Left lung (tissue), 10 donors: ENCODE measurements around the gene TKTL2. TPM values are rescaled to one million over a fixed set of nuclear protein-coding genes. Genes with fewer than 3 reads are reported as not detected.

ENCODE experiments used
- ATAC-seq: fragments of 200-7000 bp; cut with Tn5 transposase; one replicate; pipeline ENCODE4 v1.9.1; 2020; ENCODE audit warnings: moderate library complexity
- DNase-seq, 4 donors: peaks; one replicate each; pipeline ENCODE4 v3.0.0-alpha.2; 2013 to 2020
- H3K27ac ChIP-seq, 2 donors: fragments of 200-600 bp; sonication (generic) in 1 of 2; one replicate each; pipeline versions ENCODE4 v1.5.0 to v1.8.0; 2020 to 2021
- H3K27me3 ChIP-seq, 2 donors: fragments of 200-600 bp; sonication (generic) in 1 of 2; one replicate each; pipeline versions ENCODE4 v1.5.0 to v1.8.0; 2020 to 2021
- H3K36me3 ChIP-seq, 2 donors: fragments of 200-600 bp; sonication (generic) in 1 of 2; one replicate each; pipeline versions ENCODE4 v1.5.0 to v1.8.0; 2020 to 2021
- H3K4me1 ChIP-seq, 2 donors: fragments of 200-600 bp; one replicate each; pipeline ENCODE4 v1.8.0; 2021
- H3K4me3 ChIP-seq, 2 donors: fragments of 200-600 bp; sonication (generic) in 1 of 2; one replicate each; pipeline versions ENCODE4 v1.5.0 to v1.8.0; 2020 to 2021; ENCODE audit warnings: mild to moderate bottlenecking in 1 of 2
- H3K9me3 ChIP-seq, 2 donors: fragments of 200-600 bp; sonication (generic) in 1 of 2; one replicate each; pipeline versions ENCODE4 v1.5.0 to v1.8.0; 2020 to 2021
- intact Hi-C, 2 donors: fragments of 100-400 bp; cut with DNase I; formaldehyde crosslinking; loops; one replicate each; pipeline versions ENCODE4 v1.11.2 to v1.14.2; 2022
- polyA plus RNA-seq, 6 donors: library from polyadenylated mRNA; unstranded; fragments of 120-200 nt; gene quantifications; one replicate each; pipeline ENCODE4 v1.2.1, GENCODE V29; 2013; ENCODE audit not compliant: insufficient read length in 6 of 6
- total RNA-seq, 2 donors: library from RNA; stranded (reverse); fragmentation: NEBNext Ultra II Directional; extraction: Animal tissue kit (Norgen Biotek cat#: 25700); gene quantifications; one replicate each; pipeline ENCODE4 v1.2.1, GENCODE V29; 2021
- TF ChIP-seq, protein P1 (sequence below), 2 donors: fragments of 200-600 bp; sonication (generic) in 1 of 2; IDR thresholded peaks; one replicate each; pipeline versions ENCODE4 v1.5.0 to v1.8.0; 2021; ENCODE audit warnings: antibody characterized with exemption in 2 of 2
- donor health status: DM: no; HTN: yes; CAD: no.
- donor health status: DM: no; HTN: no; CAD: no.

Gene TKTL2
- total and polyA plus RNA-seq, 8 donors, result 0.06 TPM; not detected in 7

DNA sequence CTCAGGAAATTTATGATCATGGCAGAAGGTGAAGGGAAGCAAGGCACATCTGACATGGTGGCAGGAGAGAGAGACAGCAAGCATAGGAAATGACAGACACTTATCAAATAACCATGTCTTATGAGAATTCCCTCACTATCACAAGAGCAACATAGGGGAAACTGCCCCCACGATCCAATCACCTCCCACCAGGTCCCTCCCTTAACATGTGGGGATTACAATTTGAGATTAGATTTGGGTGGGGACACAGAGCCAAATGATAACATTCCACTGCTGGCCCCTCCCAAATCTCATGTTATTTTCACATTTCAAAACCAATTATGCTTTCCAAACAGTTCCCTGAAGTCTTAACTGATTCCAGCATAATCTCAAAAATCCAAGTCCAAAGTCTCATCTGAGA, 12.8 kb upstream of the TKTL2 start:
- Histone ChIP-seq H3K9me3 (no peaks in the 10 kb centered on the region), H3K4me1 (peaks cover 0 to 8% of the 10 kb centered on the region in 2 donors), H3K36me3 (no peaks in the 10 kb centered on the region), H3K4me3 (no peak overlapping the region), H3K27me3 (no peaks in the 10 kb centered on the region), H3K27ac (no peak overlapping the region)
- DNase-seq, result no peak
- TF ChIP-seq, protein P1, sequence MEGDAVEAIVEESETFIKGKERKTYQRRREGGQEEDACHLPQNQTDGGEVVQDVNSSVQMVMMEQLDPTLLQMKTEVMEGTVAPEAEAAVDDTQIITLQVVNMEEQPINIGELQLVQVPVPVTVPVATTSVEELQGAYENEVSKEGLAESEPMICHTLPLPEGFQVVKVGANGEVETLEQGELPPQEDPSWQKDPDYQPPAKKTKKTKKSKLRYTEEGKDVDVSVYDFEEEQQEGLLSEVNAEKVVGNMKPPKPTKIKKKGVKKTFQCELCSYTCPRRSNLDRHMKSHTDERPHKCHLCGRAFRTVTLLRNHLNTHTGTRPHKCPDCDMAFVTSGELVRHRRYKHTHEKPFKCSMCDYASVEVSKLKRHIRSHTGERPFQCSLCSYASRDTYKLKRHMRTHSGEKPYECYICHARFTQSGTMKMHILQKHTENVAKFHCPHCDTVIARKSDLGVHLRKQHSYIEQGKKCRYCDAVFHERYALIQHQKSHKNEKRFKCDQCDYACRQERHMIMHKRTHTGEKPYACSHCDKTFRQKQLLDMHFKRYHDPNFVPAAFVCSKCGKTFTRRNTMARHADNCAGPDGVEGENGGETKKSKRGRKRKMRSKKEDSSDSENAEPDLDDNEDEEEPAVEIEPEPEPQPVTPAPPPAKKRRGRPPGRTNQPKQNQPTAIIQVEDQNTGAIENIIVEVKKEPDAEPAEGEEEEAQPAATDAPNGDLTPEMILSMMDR (IDR thresholded peaks at IDR 0.05), result no peak
- intact Hi-C loops, result loop anchor here in 1 of 2 donors (5.0 kb wide), 1 partner anchor 61 kb away; no protein-coding TSS in a partner anchor
- ATAC-seq, result no peak

DNA sequence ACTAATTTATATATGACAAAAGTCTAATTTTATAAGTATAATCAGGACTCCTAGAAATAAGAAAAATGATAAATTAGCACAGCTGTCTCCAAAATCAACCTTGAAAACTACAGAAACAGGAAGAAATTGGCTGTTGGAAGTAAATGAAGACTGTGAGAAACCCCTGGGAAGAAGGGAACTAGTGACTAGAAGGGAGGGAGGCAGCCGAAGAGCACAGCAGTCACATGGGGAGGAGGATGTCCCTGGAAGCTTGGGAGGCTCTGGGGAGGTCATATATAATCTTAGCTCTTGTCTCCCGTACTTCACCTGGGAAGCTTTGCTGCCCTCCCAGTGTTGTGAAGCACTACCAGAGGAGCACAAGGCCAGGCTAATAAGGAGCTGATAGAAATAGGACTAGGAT, 12.0 kb upstream of the TKTL2 start:
- H3K4me1 ChIP-seq, result peaks cover 0 to 8% of the 10 kb centered on the region in 2 donors
- no peak overlapping the region for H3K27ac ChIP-seq
- no peaks in the 10 kb centered on the region for H3K27me3 ChIP-seq
- no peak for DNase-seq
- intact Hi-C loops, result loop anchor here in 1 of 2 donors (5.0 kb wide), 1 partner anchor 62 kb away; no protein-coding TSS in a partner anchor
- no peak overlapping the region for H3K4me3 ChIP-seq
- ATAC-seq, result no peak
- no peaks in the 10 kb centered on the region for H3K36me3 ChIP-seq
- TF ChIP-seq, protein P1 (IDR thresholded peaks at IDR 0.05), result no peak
- H3K9me3 ChIP-seq, result no peaks in the 10 kb centered on the region

DNA sequence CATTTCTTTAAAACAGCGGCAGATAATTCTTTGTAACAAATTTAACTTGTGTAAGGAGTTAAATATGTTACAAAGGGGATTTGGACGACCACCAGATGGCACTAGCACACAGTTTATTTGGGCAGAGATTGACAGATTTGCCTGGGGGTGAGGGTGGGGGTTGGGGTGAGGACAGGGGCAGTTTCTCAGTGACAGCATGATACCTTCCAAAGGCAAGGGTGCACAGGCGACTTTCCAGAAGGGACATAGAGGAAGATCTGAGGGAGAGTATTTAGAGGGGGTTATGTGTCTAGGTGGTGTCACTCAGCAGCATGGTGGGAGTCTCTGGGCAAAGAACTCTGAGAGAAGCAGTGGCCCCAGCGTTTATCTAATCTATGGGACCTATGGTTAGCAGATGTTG, 11.4 kb upstream of the TKTL2 start:
- no peak overlapping the region for H3K4me3 ChIP-seq
- no peak overlapping the region for H3K27ac ChIP-seq
- peaks cover 0 to 8% of the 10 kb centered on the region in 2 donors for H3K4me1 ChIP-seq
- DNase-seq, result peak in 2 of 4 donors; percentile 30 to 54
- H3K27me3 ChIP-seq, result no peaks in the 10 kb centered on the region
- peak; percentile 67 for ATAC-seq
- H3K36me3 ChIP-seq, result no peaks in the 10 kb centered on the region
- H3K9me3 ChIP-seq, result no peaks in the 10 kb centered on the region
- intact Hi-C loops, result loop anchor here in 1 of 2 donors (5.0 kb wide), 1 partner anchor 62 kb away; no protein-coding TSS in a partner anchor
- TF ChIP-seq, protein P1 (IDR thresholded peaks at IDR 0.05), result peak; percentile 9 to 31

DNA sequence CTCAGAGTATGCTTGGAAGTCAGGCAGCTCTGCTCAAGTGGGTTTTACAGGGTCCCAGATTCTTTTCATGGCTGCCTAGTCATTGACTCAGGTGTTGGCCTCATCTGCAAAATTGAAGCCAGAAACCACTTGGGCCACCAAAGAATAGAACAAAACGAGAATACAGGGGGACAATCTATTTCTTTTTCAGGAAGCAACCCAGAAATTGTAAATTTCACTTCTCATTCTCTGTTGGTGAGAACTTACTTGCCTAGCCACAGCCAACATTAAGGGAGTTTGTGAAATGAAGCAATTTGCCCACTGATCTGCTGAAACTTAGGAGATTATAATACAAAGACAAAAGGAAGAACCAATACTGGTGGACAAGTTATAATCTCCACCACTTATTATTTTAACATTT, 8.6 kb upstream of the TKTL2 start:
- Histone ChIP-seq H3K9me3 (no peaks in the 10 kb centered on the region), H3K36me3 (no peaks in the 10 kb centered on the region), H3K4me3 (no peak overlapping the region), H3K4me1 (peaks cover 0 to 8% of the 10 kb centered on the region in 2 donors), H3K27me3 (no peaks in the 10 kb centered on the region), H3K27ac (peak overlapping the region in 1 of 2 donors; percentile 40)
- intact Hi-C loops, result no loop called here
- TF ChIP-seq, protein P1 (IDR thresholded peaks at IDR 0.05), result no peak
- DNase-seq (no peak), ATAC-seq (no peak)

DNA sequence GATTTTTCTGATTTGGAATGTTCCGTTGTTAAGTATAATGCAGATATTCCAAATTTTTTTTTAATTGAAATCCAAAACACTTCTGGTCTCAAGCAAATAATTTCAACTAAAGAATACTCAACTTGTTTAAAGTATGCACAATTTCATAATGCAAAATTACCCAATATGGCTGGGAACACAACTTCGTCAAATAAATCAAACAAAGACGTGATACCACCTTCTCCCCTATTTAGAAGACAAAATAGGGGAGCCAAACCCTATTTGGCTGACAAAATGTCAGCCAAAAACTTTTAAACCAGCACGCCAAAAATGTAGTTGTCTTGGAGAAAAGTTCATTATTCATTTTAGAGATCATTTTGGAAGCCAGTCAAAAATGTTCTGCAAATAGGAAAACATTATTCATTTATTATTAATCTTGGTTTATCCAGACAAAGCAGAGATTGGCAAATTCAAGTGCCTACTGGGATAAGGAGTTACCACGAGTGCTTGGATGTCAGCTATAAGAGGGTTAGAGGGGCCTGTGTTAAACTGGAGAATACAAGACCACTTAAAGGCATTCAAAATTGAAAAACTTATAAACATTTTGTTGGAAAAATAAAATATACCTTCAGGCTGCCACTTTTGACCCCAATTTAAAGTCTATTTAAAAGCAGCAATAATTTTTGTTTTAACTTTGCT, 3.3 kb upstream of the TKTL2 start:
- H3K9me3 ChIP-seq, result no peaks in the 10 kb centered on the region
- H3K36me3 ChIP-seq, result no peaks in the 10 kb centered on the region
- H3K4me3 ChIP-seq, result no peak overlapping the region
- no peaks in the 10 kb centered on the region for H3K27me3 ChIP-seq
- ATAC-seq (peak; percentile 23), DNase-seq (no peak)
- H3K27ac ChIP-seq, result no peak overlapping the region
- TF ChIP-seq, protein P1 (IDR thresholded peaks at IDR 0.05), result no peak
- H3K4me1 ChIP-seq, result peaks cover 0 to 3% of the 10 kb centered on the region in 2 donors
- intact Hi-C loops, result no loop called here
